ENCODE measurements around the gene HSD17B2.

HSD17B2 gene

DNA sequence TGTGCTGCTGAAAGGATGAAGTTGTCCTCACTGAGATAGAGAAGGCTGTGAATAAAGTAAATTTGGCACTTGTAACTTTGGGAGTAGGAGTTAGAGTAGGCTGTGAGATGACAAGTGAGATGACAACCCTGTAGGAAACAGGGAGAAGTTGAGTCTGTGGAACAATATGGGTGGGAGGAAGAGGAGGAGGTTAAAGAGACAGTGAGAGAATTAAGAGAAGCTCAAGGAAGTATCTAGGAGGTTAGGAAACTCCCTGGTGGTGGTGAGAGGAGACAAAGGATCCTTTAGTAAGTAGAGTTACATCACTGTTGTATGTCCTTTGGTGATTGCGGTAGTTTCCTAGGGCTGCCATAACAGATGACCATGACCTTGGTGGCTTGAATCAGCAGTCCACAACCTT lies 10.7 kb upstream of the HSD17B2 start:
- Histone ChIP-seq H3K18ac (ENCODE audit: low read length) (no peak overlapping the region), H2AFZ (ENCODE audit: insufficient read depth, low read length, poor library complexity) (no peak overlapping the region), H4K91ac (ENCODE audit: low read depth, low read length) (no peak overlapping the region), H2BK5ac (ENCODE audit: low read depth, low read length, poor library complexity) (no peak overlapping the region), H3K9ac (ENCODE audit: low read length) (no peak overlapping the region), H3K4me3 (ENCODE audit: low read depth, low read length) (no peak overlapping the region), H3K23ac (ENCODE audit: low read length) (no peak overlapping the region), H3K4ac (ENCODE audit: low read depth, low read length) (no peak overlapping the region), H3K14ac (ENCODE audit: low read length) (no peak overlapping the region), H2BK120ac (ENCODE audit: insufficient read depth, low read length, poor library complexity) (no peak overlapping the region), H2AK5ac (ENCODE audit: low read length) (no peak overlapping the region), H4K12ac (ENCODE audit: low read depth, low read length) (no peak overlapping the region), H3K27me3 (ENCODE audit: insufficient read depth, low read length) (no peaks in the 10 kb centered on the region), H3K4me2 (ENCODE audit: low read length) (no peak overlapping the region), H3K9me3 (ENCODE audit: insufficient read depth, low read depth, low read length) (no peaks in the 10 kb centered on the region), H4K8ac (ENCODE audit: low read depth, low read length) (no peak overlapping the region), H2BK12ac (ENCODE audit: low read length) (no peak overlapping the region), H3K4me1 (ENCODE audit: control insufficient read depth in 1 of 2, insufficient read depth in 2 of 2, low read length in 2 of 2) (no peaks in the 10 kb centered on the region), H3K36me3 (ENCODE audit: control insufficient read depth in 1 of 2, insufficient read depth in 2 of 2, low read length in 2 of 2) (no peaks in the 10 kb centered on the region), H3K79me2 (ENCODE audit: control insufficient read depth, insufficient read depth, low read length, poor library complexity) (no peaks in the 10 kb centered on the region), H3K27ac (ENCODE audit: low read depth, low read length) (no peak overlapping the region), H3K79me1 (ENCODE audit: low read length) (no peaks in the 10 kb centered on the region)
- no peak for DNase-seq
- WGBS (ENCODE audit: extremely low coverage, insufficient coverage, insufficient read length): no CpG with 5 or more reads among the region's 1 CpG

DNA sequence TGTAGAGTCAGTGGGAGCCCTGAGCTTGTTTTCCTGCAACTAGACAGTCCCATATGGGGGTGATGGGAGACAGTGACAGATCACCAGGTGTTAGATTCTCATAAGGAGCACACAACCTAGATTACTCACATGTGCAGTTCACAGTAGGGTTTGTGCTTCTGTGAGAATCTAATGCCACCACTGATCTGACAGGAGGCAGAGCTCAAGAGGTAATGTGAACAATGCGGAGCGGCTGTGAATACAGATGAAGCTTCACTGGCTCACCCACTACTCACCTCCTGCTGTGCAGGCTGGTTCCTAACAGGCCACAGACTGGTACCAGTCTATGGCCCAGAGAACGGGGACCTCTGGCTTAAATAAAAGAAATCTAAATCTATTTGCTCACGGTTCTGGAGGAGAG lies 10.2 kb upstream of the HSD17B2 start:
- H3K27ac ChIP-seq (ENCODE audit: low read depth, low read length): no peak overlapping the region
- H3K9ac ChIP-seq (ENCODE audit: low read length): no peak overlapping the region
- H3K14ac ChIP-seq (ENCODE audit: low read length): no peak overlapping the region
- no peak overlapping the region for H2BK120ac ChIP-seq (ENCODE audit: insufficient read depth, low read length, poor library complexity)
- H2BK12ac ChIP-seq (ENCODE audit: low read length): no peak overlapping the region
- no peaks in the 10 kb centered on the region for H3K79me2 ChIP-seq (ENCODE audit: control insufficient read depth, insufficient read depth, low read length, poor library complexity)
- no CpG with 5 or more reads among the region's 4 CpGs for WGBS (ENCODE audit: extremely low coverage, insufficient coverage, insufficient read length)
- no peak overlapping the region for H3K4me2 ChIP-seq (ENCODE audit: low read length)
- H3K79me1 ChIP-seq (ENCODE audit: low read length): no peaks in the 10 kb centered on the region
- H2BK5ac ChIP-seq (ENCODE audit: low read depth, low read length, poor library complexity): no peak overlapping the region
- no peak overlapping the region for H2AK5ac ChIP-seq (ENCODE audit: low read length)
- no peak overlapping the region for H2AFZ ChIP-seq (ENCODE audit: insufficient read depth, low read length, poor library complexity)
- H3K27me3 ChIP-seq (ENCODE audit: insufficient read depth, low read length): no peaks in the 10 kb centered on the region
- H3K4me3 ChIP-seq (ENCODE audit: low read depth, low read length): no peak overlapping the region
- DNase-seq: no peak
- H3K4ac ChIP-seq (ENCODE audit: low read depth, low read length): no peak overlapping the region
- no peaks in the 10 kb centered on the region for H3K36me3 ChIP-seq (ENCODE audit: control insufficient read depth in 1 of 2, insufficient read depth in 2 of 2, low read length in 2 of 2)
- H4K12ac ChIP-seq (ENCODE audit: low read depth, low read length): no peak overlapping the region
- no peak overlapping the region for H3K23ac ChIP-seq (ENCODE audit: low read length)
- no peak overlapping the region for H4K91ac ChIP-seq (ENCODE audit: low read depth, low read length)
- H3K9me3 ChIP-seq (ENCODE audit: insufficient read depth, low read depth, low read length): no peaks in the 10 kb centered on the region
- H3K18ac ChIP-seq (ENCODE audit: low read length): no peak overlapping the region
- no peak overlapping the region for H4K8ac ChIP-seq (ENCODE audit: low read depth, low read length)
- no peaks in the 10 kb centered on the region for H3K4me1 ChIP-seq (ENCODE audit: control insufficient read depth in 1 of 2, insufficient read depth in 2 of 2, low read length in 2 of 2)

DNA sequence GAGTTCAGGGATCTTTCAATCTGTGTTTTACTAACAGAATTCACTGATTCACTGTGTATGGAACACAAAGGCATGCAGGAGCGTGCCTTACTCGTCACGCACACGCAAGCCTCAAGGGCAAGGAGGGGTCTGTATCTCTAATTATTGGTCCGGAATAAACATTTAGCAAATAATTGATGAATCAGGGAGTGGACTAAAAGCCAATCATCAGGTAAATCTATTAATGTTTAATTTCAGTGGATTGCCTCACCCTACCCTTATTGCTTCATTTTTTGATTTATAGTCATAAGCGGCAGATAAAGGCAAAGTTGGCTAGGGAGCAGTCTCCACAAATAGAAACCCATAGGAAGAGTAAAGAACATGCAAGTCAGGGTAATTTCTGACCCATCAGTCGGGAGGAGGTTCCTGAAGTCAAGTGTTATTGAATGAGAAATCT lies 7.4 kb upstream of the HSD17B2 start:
- no CpG with 5 or more reads among the region's 7 CpGs for WGBS (ENCODE audit: extremely low coverage, insufficient coverage, insufficient read length)
- no peak overlapping the region for H4K91ac ChIP-seq (ENCODE audit: low read depth, low read length)
- no peak overlapping the region for H4K12ac ChIP-seq (ENCODE audit: low read depth, low read length)
- H3K27ac ChIP-seq (ENCODE audit: low read depth, low read length): no peak overlapping the region
- no peak overlapping the region for H3K23ac ChIP-seq (ENCODE audit: low read length)
- H3K36me3 ChIP-seq (ENCODE audit: control insufficient read depth in 1 of 2, insufficient read depth in 2 of 2, low read length in 2 of 2): no peaks in the 10 kb centered on the region
- no peak overlapping the region for H3K14ac ChIP-seq (ENCODE audit: low read length)
- H2BK12ac ChIP-seq (ENCODE audit: low read length): no peak overlapping the region
- H2BK5ac ChIP-seq (ENCODE audit: low read depth, low read length, poor library complexity): no peak overlapping the region
- H3K79me2 ChIP-seq (ENCODE audit: control insufficient read depth, insufficient read depth, low read length, poor library complexity): no peaks in the 10 kb centered on the region
- H3K4ac ChIP-seq (ENCODE audit: low read depth, low read length): no peak overlapping the region
- H4K8ac ChIP-seq (ENCODE audit: low read depth, low read length): no peak overlapping the region
- H3K9ac ChIP-seq (ENCODE audit: low read length): no peak overlapping the region
- H2BK120ac ChIP-seq (ENCODE audit: insufficient read depth, low read length, poor library complexity): no peak overlapping the region
- H3K4me2 ChIP-seq (ENCODE audit: low read length): no peak overlapping the region
- H3K9me3 ChIP-seq (ENCODE audit: insufficient read depth, low read depth, low read length): no peaks in the 10 kb centered on the region
- no peak overlapping the region for H2AK5ac ChIP-seq (ENCODE audit: low read length)
- H3K27me3 ChIP-seq (ENCODE audit: insufficient read depth, low read length): no peaks in the 10 kb centered on the region
- H2AFZ ChIP-seq (ENCODE audit: insufficient read depth, low read length, poor library complexity): no peak overlapping the region
- H3K18ac ChIP-seq (ENCODE audit: low read length): no peak overlapping the region
- no peak overlapping the region for H3K4me3 ChIP-seq (ENCODE audit: low read depth, low read length)
- DNase-seq: no peak
- H3K4me1 ChIP-seq (ENCODE audit: control insufficient read depth in 1 of 2, insufficient read depth in 2 of 2, low read length in 2 of 2): no peaks in the 10 kb centered on the region
- no peaks in the 10 kb centered on the region for H3K79me1 ChIP-seq (ENCODE audit: low read length)

DNA sequence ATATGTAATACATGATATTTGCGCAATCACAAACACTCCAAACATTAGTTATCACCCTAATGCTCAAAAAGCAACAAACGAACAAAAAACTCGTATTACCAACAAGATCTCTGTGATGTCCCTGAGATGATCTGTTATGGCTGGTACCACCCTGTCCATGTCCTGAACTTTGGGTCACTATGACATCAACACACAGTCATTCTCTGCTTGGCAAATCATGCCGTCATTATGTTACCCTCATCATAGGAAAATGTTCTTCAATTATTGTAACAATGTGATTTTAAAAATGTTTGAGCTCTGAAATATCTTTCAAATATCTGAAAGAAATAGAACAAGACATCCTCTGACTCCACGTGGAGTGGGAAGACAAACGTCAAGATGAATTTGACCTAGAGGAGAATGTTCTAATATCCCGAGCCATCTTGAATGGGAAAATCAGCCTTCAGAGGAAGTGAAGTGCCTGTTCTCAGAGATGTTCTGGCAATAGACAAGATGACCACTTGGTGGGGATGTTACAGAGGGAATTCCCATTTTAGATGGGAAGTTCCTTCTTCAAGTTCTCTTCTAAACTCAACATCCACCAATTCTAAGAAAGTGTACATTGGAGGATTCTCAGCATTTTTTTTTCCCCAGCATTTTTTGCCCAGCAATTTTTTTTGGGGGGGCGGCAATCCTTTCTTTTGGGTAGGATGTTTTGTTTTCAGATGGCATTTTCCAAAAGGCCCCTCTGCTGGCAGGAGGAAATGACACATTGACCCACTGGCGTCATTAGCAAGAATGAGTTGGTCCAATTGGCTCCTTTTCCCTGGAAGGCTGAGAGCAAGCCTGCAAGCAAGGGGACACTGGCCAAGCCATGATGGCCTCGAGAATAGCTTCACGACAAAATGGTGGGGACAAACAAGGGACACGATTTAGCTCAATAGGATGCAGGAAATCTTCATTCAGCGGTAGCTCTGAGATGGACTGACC lies 3.7 kb upstream of the HSD17B2 start:
- no peaks in the 10 kb centered on the region for H3K9me3 ChIP-seq (ENCODE audit: insufficient read depth, low read depth, low read length)

More for the DNA sequence above, 3.7 kb upstream of the HSD17B2 start:
- no CpG with 5 or more reads among the region's 13 CpGs for WGBS (ENCODE audit: extremely low coverage, insufficient coverage, insufficient read length)
- H3K4ac ChIP-seq (ENCODE audit: low read depth, low read length): no peak overlapping the region
- H3K4me2 ChIP-seq (ENCODE audit: low read length): no peak overlapping the region
- H2BK120ac ChIP-seq (ENCODE audit: insufficient read depth, low read length, poor library complexity): no peak overlapping the region
- H2BK12ac ChIP-seq (ENCODE audit: low read length): no peak overlapping the region
- H3K27ac ChIP-seq (ENCODE audit: low read depth, low read length): no peak overlapping the region
- no peak overlapping the region for H2AFZ ChIP-seq (ENCODE audit: insufficient read depth, low read length, poor library complexity)
- H3K27me3 ChIP-seq (ENCODE audit: insufficient read depth, low read length): no peaks in the 10 kb centered on the region
- H3K9ac ChIP-seq (ENCODE audit: low read length): no peak overlapping the region
- H4K12ac ChIP-seq (ENCODE audit: low read depth, low read length): no peak overlapping the region
- peak; percentile 29 to 64 for DNase-seq
- H2AK5ac ChIP-seq (ENCODE audit: low read length): no peak overlapping the region
- no peak overlapping the region for H4K8ac ChIP-seq (ENCODE audit: low read depth, low read length)
- no peak overlapping the region for H3K23ac ChIP-seq (ENCODE audit: low read length)
- no peak overlapping the region for H3K18ac ChIP-seq (ENCODE audit: low read length)
- H3K14ac ChIP-seq (ENCODE audit: low read length): no peak overlapping the region
- no peaks in the 10 kb centered on the region for H3K79me2 ChIP-seq (ENCODE audit: control insufficient read depth, insufficient read depth, low read length, poor library complexity)
- no peaks in the 10 kb centered on the region for H3K79me1 ChIP-seq (ENCODE audit: low read length)
- peaks cover 0 to 4% of the 10 kb centered on the region in 2 experiments for H3K4me1 ChIP-seq (ENCODE audit: control insufficient read depth in 1 of 2, insufficient read depth in 2 of 2, low read length in 2 of 2)
- H2BK5ac ChIP-seq (ENCODE audit: low read depth, low read length, poor library complexity): no peak overlapping the region
- H3K4me3 ChIP-seq (ENCODE audit: low read depth, low read length): no peak overlapping the region
- H4K91ac ChIP-seq (ENCODE audit: low read depth, low read length): no peak overlapping the region
- H3K36me3 ChIP-seq (ENCODE audit: control insufficient read depth in 1 of 2, insufficient read depth in 2 of 2, low read length in 2 of 2): no peaks in the 10 kb centered on the region
